SK-N-MC (cell line): Measurements from ENCODE around the gene SGPP2.

ENCODE experiments used
- EZH2 ChIP-seq: fragments of 200-600 bp; sonication (generic); IDR thresholded peaks from one replicate; pipeline ENCODE4 v1.6.1; 2017; ENCODE audit warnings: antibody characterized with exemption
- FOXP2 ChIP-seq: optimal IDR thresholded peaks from 2 replicates; pipeline ENCODE3; 2011; ENCODE audit warnings: mild to moderate bottlenecking, moderate library complexity; ENCODE audit not compliant: insufficient read depth; ENCODE audit errors: extremely low read length, control extremely low read depth
- POLR2AphosphoS5 ChIP-seq: IDR thresholded peaks from 2 replicates; pipeline ENCODE4 v1.6.1; 2012; ENCODE audit warnings: mild to moderate bottlenecking, low read depth, low read length, borderline replicate concordance

- TF ChIP-seq EZH2 (no peak), POLR2AphosphoS5 (no peak), FOXP2 (no peak)
Observed at GRCh38 chr2:222456479-222457077, 32.2 kb downstream of the SGPP2 start.
